ENCODE results near the gene DRGX.

The DRGX gene

GRCh38 chr10:49362596-49363260 lies 33.2 kb downstream of the DRGX start:
- Histone ChIP-seq H3K27ac (ENCODE audit: low read depth, low read length) (no peak overlapping the region), H3K4me3 (ENCODE audit: low read length) (no peak overlapping the region), H3K9ac (ENCODE audit: low read length) (no peak overlapping the region), H3K4me1 (ENCODE audit: control insufficient read depth, insufficient read depth, low read length) (no peaks in the 10 kb centered on the region), H3K36me3 (ENCODE audit: control insufficient read depth, insufficient read depth, low read length) (no peaks in the 10 kb centered on the region), H3K27me3 (ENCODE audit: control insufficient read depth, insufficient read depth, low read length) (no peaks in the 10 kb centered on the region)

- Histone ChIP-seq H3K27me3 (ENCODE audit: control insufficient read depth, insufficient read depth, low read length) (no peaks in the 10 kb centered on the region), H3K4me3 (ENCODE audit: low read length) (no peak overlapping the region), H3K27ac (ENCODE audit: low read depth, low read length) (no peak overlapping the region), H3K36me3 (ENCODE audit: control insufficient read depth, insufficient read depth, low read length) (no peaks in the 10 kb centered on the region), H3K9ac (ENCODE audit: low read length) (no peak overlapping the region), H3K4me1 (ENCODE audit: control insufficient read depth, insufficient read depth, low read length) (no peaks in the 10 kb centered on the region)
Observed at GRCh38 chr10:49361735-49362568, 33.9 kb downstream of the DRGX start.

GRCh38 chr10:49361178-49361554 lies 34.7 kb downstream of the DRGX start:
- no peaks in the 10 kb centered on the region for H3K27me3 ChIP-seq (ENCODE audit: control insufficient read depth, insufficient read depth, low read length)
- no peak overlapping the region for H3K4me3 ChIP-seq (ENCODE audit: low read length)
- no peaks in the 10 kb centered on the region for H3K36me3 ChIP-seq (ENCODE audit: control insufficient read depth, insufficient read depth, low read length)
- H3K9ac ChIP-seq (ENCODE audit: low read length), result no peak overlapping the region
- no peaks in the 10 kb centered on the region for H3K4me1 ChIP-seq (ENCODE audit: control insufficient read depth, insufficient read depth, low read length)
- H3K27ac ChIP-seq (ENCODE audit: low read depth, low read length), result no peak overlapping the region

DNA sequence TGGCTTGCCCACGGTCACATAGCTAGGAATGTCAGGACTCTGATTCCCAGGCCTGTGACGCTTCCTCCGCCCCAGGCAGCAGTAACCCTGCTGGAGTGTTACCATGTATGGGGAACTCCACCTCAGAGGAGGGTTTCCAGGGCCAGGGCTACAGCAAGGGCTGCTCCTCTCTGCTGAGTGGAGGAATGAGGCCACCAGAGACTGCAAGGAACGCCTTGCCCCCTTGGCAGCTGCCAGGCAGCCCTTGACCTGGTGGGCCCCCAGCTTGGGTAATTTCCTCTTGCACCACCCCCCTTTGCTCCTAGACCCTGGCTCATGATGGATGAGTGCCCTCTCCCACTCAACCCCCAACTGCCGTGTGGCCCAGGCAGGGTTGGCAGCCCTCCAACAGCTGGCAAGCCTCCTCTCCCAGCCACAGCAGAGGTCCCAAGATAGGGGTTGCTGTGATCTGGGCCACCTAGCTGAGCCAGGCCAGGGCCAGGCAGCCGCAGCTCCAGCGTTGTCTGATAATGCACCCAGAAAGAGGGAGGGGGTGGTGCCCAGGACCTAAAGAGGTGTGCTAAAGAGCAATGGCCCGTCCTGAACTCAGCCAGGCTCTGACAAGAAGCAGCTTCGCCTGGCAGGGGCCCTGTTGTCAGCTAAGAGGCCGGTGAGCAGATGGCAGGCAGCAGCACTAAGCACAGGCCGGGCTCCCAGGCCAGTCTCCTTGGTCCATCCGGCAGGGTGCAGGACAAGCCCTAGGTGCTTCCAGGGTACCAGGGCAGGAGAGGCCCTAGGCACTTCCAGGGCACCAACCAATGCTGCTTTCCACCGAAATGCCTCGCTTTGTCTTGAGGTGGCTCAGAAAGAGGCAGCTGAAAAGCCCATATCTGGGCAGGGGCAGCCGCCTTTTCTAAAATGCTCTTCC lies 35.4 kb downstream of the DRGX start:
- no peaks in the 10 kb centered on the region for H3K4me1 ChIP-seq (ENCODE audit: control insufficient read depth, insufficient read depth, low read length)
- H3K36me3 ChIP-seq (ENCODE audit: control insufficient read depth, insufficient read depth, low read length), result no peaks in the 10 kb centered on the region
- no peaks in the 10 kb centered on the region for H3K27me3 ChIP-seq (ENCODE audit: control insufficient read depth, insufficient read depth, low read length)
- no peak overlapping the region for H3K9ac ChIP-seq (ENCODE audit: low read length)
- no peak overlapping the region for H3K27ac ChIP-seq (ENCODE audit: low read depth, low read length)
- no peak overlapping the region for H3K4me3 ChIP-seq (ENCODE audit: low read length)

GRCh38 chr10:49359349-49360270 lies 36.3 kb downstream of the DRGX start:
- Histone ChIP-seq H3K27me3 (ENCODE audit: control insufficient read depth, insufficient read depth, low read length) (no peaks in the 10 kb centered on the region), H3K4me3 (ENCODE audit: low read length) (no peak overlapping the region), H3K27ac (ENCODE audit: low read depth, low read length) (no peak overlapping the region)

GRCh38 chr10:49357910-49358309 lies 38.0 kb downstream of the DRGX start:
- Histone ChIP-seq H3K27ac (ENCODE audit: low read depth, low read length) (no peak overlapping the region), H3K9ac (ENCODE audit: low read length) (no peak overlapping the region), H3K36me3 (ENCODE audit: control insufficient read depth, insufficient read depth, low read length) (no peaks in the 10 kb centered on the region)

More at GRCh38 chr10:49359349-49360270, 36.3 kb downstream of the DRGX start:
- Histone ChIP-seq H3K36me3 (ENCODE audit: control insufficient read depth, insufficient read depth, low read length) (no peaks in the 10 kb centered on the region), H3K4me1 (ENCODE audit: control insufficient read depth, insufficient read depth, low read length) (no peaks in the 10 kb centered on the region), H3K9ac (ENCODE audit: low read length) (no peak overlapping the region)

GRCh38 chr10:49356944-49357343 lies 38.9 kb downstream of the DRGX start:
- Histone ChIP-seq H3K9ac (ENCODE audit: low read length) (no peak overlapping the region), H3K4me1 (ENCODE audit: control insufficient read depth, insufficient read depth, low read length) (no peaks in the 10 kb centered on the region), H3K27me3 (ENCODE audit: control insufficient read depth, insufficient read depth, low read length) (no peaks in the 10 kb centered on the region), H3K27ac (ENCODE audit: low read depth, low read length) (no peak overlapping the region), H3K4me3 (ENCODE audit: low read length) (no peak overlapping the region), H3K36me3 (ENCODE audit: control insufficient read depth, insufficient read depth, low read length) (no peaks in the 10 kb centered on the region)

More at GRCh38 chr10:49357910-49358309, 38.0 kb downstream of the DRGX start:
- no peaks in the 10 kb centered on the region for H3K27me3 ChIP-seq (ENCODE audit: control insufficient read depth, insufficient read depth, low read length)
- H3K4me3 ChIP-seq (ENCODE audit: low read length), result no peak overlapping the region
- no peaks in the 10 kb centered on the region for H3K4me1 ChIP-seq (ENCODE audit: control insufficient read depth, insufficient read depth, low read length)

- H3K9ac ChIP-seq (ENCODE audit: low read length), result no peak overlapping the region
Observed at GRCh38 chr10:49356181-49356580, 39.7 kb downstream of the DRGX start.

GRCh38 chr10:49355221-49355620 lies 40.7 kb downstream of the DRGX start:
- no peak overlapping the region for H3K4me3 ChIP-seq (ENCODE audit: low read length)
- no peaks in the 10 kb centered on the region for H3K27me3 ChIP-seq (ENCODE audit: control insufficient read depth, insufficient read depth, low read length)
- no peaks in the 10 kb centered on the region for H3K36me3 ChIP-seq (ENCODE audit: control insufficient read depth, insufficient read depth, low read length)
- no peak overlapping the region for H3K27ac ChIP-seq (ENCODE audit: low read depth, low read length)
- H3K9ac ChIP-seq (ENCODE audit: low read length), result no peak overlapping the region
- no peaks in the 10 kb centered on the region for H3K4me1 ChIP-seq (ENCODE audit: control insufficient read depth, insufficient read depth, low read length)

More at GRCh38 chr10:49356181-49356580, 39.7 kb downstream of the DRGX start:
- Histone ChIP-seq H3K4me3 (ENCODE audit: low read length) (no peak overlapping the region), H3K36me3 (ENCODE audit: control insufficient read depth, insufficient read depth, low read length) (no peaks in the 10 kb centered on the region), H3K27ac (ENCODE audit: low read depth, low read length) (no peak overlapping the region), H3K27me3 (ENCODE audit: control insufficient read depth, insufficient read depth, low read length) (no peaks in the 10 kb centered on the region), H3K4me1 (ENCODE audit: control insufficient read depth, insufficient read depth, low read length) (no peaks in the 10 kb centered on the region)

- Histone ChIP-seq H3K4me3 (ENCODE audit: low read length) (no peak overlapping the region), H3K9ac (ENCODE audit: low read length) (no peak overlapping the region), H3K36me3 (ENCODE audit: control insufficient read depth, insufficient read depth, low read length) (no peaks in the 10 kb centered on the region), H3K27ac (ENCODE audit: low read depth, low read length) (no peak overlapping the region), H3K4me1 (ENCODE audit: control insufficient read depth, insufficient read depth, low read length) (no peaks in the 10 kb centered on the region), H3K27me3 (ENCODE audit: control insufficient read depth, insufficient read depth, low read length) (no peaks in the 10 kb centered on the region)
Observed at GRCh38 chr10:49354593-49354992, 41.3 kb downstream of the DRGX start.

DNA sequence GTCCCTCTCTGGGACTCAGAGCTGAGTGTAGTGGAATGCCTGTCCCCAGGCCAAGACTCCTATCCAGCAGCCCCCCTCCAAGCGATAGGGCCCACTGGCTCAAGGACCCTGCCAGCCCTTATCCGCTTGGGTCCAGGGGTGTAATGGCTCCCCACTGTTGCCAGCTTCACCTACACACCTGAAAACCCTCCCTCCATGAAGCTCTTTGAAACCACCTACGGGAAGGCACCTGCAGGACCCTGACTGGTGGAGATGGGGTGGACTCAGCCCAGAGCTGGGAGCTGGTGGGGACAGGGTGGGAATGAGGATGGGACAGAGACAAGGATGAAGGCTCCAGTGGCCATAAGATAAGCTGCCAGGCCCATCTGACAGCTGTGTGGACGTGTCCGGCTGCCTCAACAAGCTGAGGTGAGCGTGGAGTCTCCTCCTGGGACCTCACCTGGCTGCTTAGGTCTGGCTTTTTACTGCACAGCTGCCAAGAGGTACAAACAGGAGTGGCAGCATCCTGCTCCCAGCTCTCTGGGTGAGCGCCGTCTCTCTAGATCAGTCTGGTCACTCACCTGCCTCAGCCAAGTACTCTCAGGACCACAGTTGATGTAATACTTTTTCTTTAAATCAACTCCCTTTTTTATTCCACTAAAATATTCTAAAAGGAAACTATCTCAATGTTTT lies 41.9 kb downstream of the DRGX start:
- no peaks in the 10 kb centered on the region for H3K27me3 ChIP-seq (ENCODE audit: control insufficient read depth, insufficient read depth, low read length)
- H3K4me3 ChIP-seq (ENCODE audit: low read length), result no peak overlapping the region
- no peak overlapping the region for H3K9ac ChIP-seq (ENCODE audit: low read length)
- no peaks in the 10 kb centered on the region for H3K4me1 ChIP-seq (ENCODE audit: control insufficient read depth, insufficient read depth, low read length)
- no peaks in the 10 kb centered on the region for H3K36me3 ChIP-seq (ENCODE audit: control insufficient read depth, insufficient read depth, low read length)
- no peak overlapping the region for H3K27ac ChIP-seq (ENCODE audit: low read depth, low read length)

Data from rectal smooth muscle tissue (tissue), 1 donor.